ENCODE measurements around the gene GNAO1. TPM values are rescaled to one million over a fixed set of nuclear protein-coding genes. Genes with fewer than 3 reads are reported as not detected.

The GNAO1 gene
- polyA plus RNA-seq, 1 experiment: 10.8 TPM

GRCh38 chr16:56266641-56267607, 75.6 kb downstream of the GNAO1 start:
- TF ChIP-seq CTCF (IDR thresholded peaks at IDR 0.05; ENCODE audit: insufficient read depth, low read depth, low read length): no peak
- POLR2A ChIA-PET: no interaction called here
- Histone ChIP-seq H3K36me3 (ENCODE audit: control insufficient read depth, insufficient read depth, low read length) (no peaks in the 10 kb centered on the region), H3K27me3 (ENCODE audit: control insufficient read depth, insufficient read depth, low read length) (no peaks in the 10 kb centered on the region), H3K4me3 (ENCODE audit: low read depth, low read length) (no peak overlapping the region)
- CTCF ChIA-PET: interaction anchor here (3.2 kb wide), 1 partner anchor 51 kb away, joined by 10 read pairs; no protein-coding TSS in a partner anchor
- DNase-seq (ENCODE audit: low read depth): no peak

- Histone ChIP-seq H3K4me3 (ENCODE audit: low read depth, low read length) (no peak overlapping the region), H3K27me3 (ENCODE audit: control insufficient read depth, insufficient read depth, low read length) (no peaks in the 10 kb centered on the region), H3K36me3 (ENCODE audit: control insufficient read depth, insufficient read depth, low read length) (no peaks in the 10 kb centered on the region)
- CTCF ChIA-PET: interaction anchor here (3.2 kb wide), 1 partner anchor 50 kb away, joined by 10 read pairs; no protein-coding TSS in a partner anchor
- POLR2A ChIA-PET: no interaction called here
- DNase-seq (ENCODE audit: low read depth): no peak
- no peak for TF ChIP-seq CTCF (IDR thresholded peaks at IDR 0.05; ENCODE audit: insufficient read depth, low read depth, low read length)
Measured at GRCh38 chr16:56267888-56268287, 76.6 kb downstream of the GNAO1 start.

GRCh38 chr16:56268799-56269198, 77.5 kb downstream of the GNAO1 start:
- Histone ChIP-seq H3K4me3 (ENCODE audit: low read depth, low read length) (no peak overlapping the region), H3K36me3 (ENCODE audit: control insufficient read depth, insufficient read depth, low read length) (no peaks in the 10 kb centered on the region), H3K27me3 (ENCODE audit: control insufficient read depth, insufficient read depth, low read length) (no peaks in the 10 kb centered on the region)
- ChIA-PET CTCF (interaction anchor here (1.3 to 4.1 kb wide), 4 partner anchors 13 to 72 kb away, joined by 3 to 19 read pairs (median 7); no protein-coding TSS in a partner anchor), POLR2A (no interaction called here)
- no peak for TF ChIP-seq CTCF (IDR thresholded peaks at IDR 0.05; ENCODE audit: insufficient read depth, low read depth, low read length)
- DNase-seq (ENCODE audit: low read depth): no peak

- no peak overlapping the region for H3K4me3 ChIP-seq (ENCODE audit: low read depth, low read length)
- ChIA-PET POLR2A (interaction anchor here (0.7 kb wide), 1 partner anchor 44 kb away, joined by 3 read pairs; no protein-coding TSS in a partner anchor), CTCF (interaction anchor here (1.2 to 4.1 kb wide), 8 partner anchors 10 to 325 kb away, joined by 3 to 19 read pairs (median 4); no protein-coding TSS in a partner anchor)
- H3K27me3 ChIP-seq (ENCODE audit: control insufficient read depth, insufficient read depth, low read length): no peaks in the 10 kb centered on the region
- DNase-seq (ENCODE audit: low read depth): no peak
- H3K36me3 ChIP-seq (ENCODE audit: control insufficient read depth, insufficient read depth, low read length): no peaks in the 10 kb centered on the region
- no peak for TF ChIP-seq CTCF (IDR thresholded peaks at IDR 0.05; ENCODE audit: insufficient read depth, low read depth, low read length)
Measured at GRCh38 chr16:56269281-56269680, 78.0 kb downstream of the GNAO1 start.

Measured in BJ (cell line).